GM23248 (cell line): ENCODE measurements around the gene FOXL1. TPM values are rescaled to one million over a fixed set of nuclear protein-coding genes. Genes with fewer than 3 reads are reported as not detected.

Experiments
- DNase-seq: peaks from one replicate; pipeline ENCODE4 v3.0.0-alpha.2; 2015
- H2AFZ ChIP-seq: fragments of 200-600 bp; sonication (generic); 2 replicates; pipeline ENCODE4 v1.6.1; 2016; ENCODE audit warnings: antibody characterized with exemption
- H3F3A ChIP-seq: fragments of 200-600 bp; sonication (generic); 2 replicates; pipeline ENCODE4 v1.6.1; 2016; ENCODE audit warnings: mild to moderate bottlenecking, antibody characterized with exemption, mixed run types; ENCODE audit not compliant: insufficient read depth
- H3K27ac ChIP-seq: fragments of 200-600 bp; sonication (generic); 2 replicates; pipeline ENCODE4 v1.5.1; 2016; ENCODE audit warnings: mild to moderate bottlenecking
- H3K27me3 ChIP-seq: fragments of 200-600 bp; sonication (generic); replicated peaks from 2 replicates; pipeline ENCODE4 v1.6.1; 2016; ENCODE audit warnings: mild to moderate bottlenecking; ENCODE audit not compliant: insufficient read depth
- H3K36me3 ChIP-seq: fragments of 200-600 bp; sonication (generic); 2 replicates; pipeline ENCODE4 v1.6.1; 2016; ENCODE audit warnings: low read depth, mild to moderate bottlenecking
- H3K4me1 ChIP-seq: fragments of 200-600 bp; sonication (generic); 2 replicates; pipeline ENCODE4 v1.6.1; 2016; ENCODE audit warnings: mild to moderate bottlenecking; ENCODE audit not compliant: insufficient read depth
- H3K4me2 ChIP-seq: fragments of 200-600 bp; sonication (generic); one replicate; pipeline ENCODE4 v1.6.1; 2016; ENCODE audit warnings: mild to moderate bottlenecking; ENCODE audit not compliant: unreplicated experiment
- H3K4me3 ChIP-seq: fragments of 200-600 bp; sonication (generic); 2 replicates; pipeline ENCODE4 v1.5.1; 2016; ENCODE audit warnings: mild to moderate bottlenecking
- H3K79me2 ChIP-seq: fragments of 200-600 bp; sonication (generic); 2 replicates; pipeline ENCODE4 v1.6.1; 2016; ENCODE audit warnings: mild to moderate bottlenecking; ENCODE audit not compliant: insufficient read depth
- H3K9ac ChIP-seq: fragments of 200-600 bp; sonication (generic); 2 replicates; pipeline ENCODE4 v1.6.1; 2016; ENCODE audit warnings: mild to moderate bottlenecking
- H3K9me2 ChIP-seq: fragments of 200-600 bp; sonication (generic); 2 replicates; pipeline ENCODE4 v1.6.1; 2016; ENCODE audit warnings: mixed run types, mild to moderate bottlenecking, moderate library complexity; ENCODE audit not compliant: insufficient read depth
- H3K9me3 ChIP-seq: fragments of 200-600 bp; sonication (generic); one replicate; pipeline ENCODE4 v1.6.1; 2017; ENCODE audit warnings: low read depth
- H4K20me1 ChIP-seq: fragments of 200-600 bp; sonication (generic); 2 replicates; pipeline ENCODE4 v1.6.0; 2016; ENCODE audit not compliant: insufficient read depth
- EZH2 ChIP-seq: fragments of 200-600 bp; sonication (generic); IDR thresholded peaks from 2 replicates; pipeline ENCODE4 v1.6.1; 2018; ENCODE audit warnings: antibody characterized with exemption, mild to moderate bottlenecking; ENCODE audit not compliant: insufficient read depth, poor library complexity, severe bottlenecking
- EZH2phosphoT487 ChIP-seq: fragments of 200-600 bp; sonication (generic); IDR thresholded peaks from 2 replicates; pipeline ENCODE4 v1.6.1; 2018; ENCODE audit warnings: antibody characterized with exemption, moderate library complexity, mild to moderate bottlenecking, low read depth; ENCODE audit not compliant: insufficient read depth
- WGBS, 2 experiments: methylation state at CpG; one replicate each; pipeline ENCODE4 v1.1.6; 2015 to 2017; ENCODE audit warnings: low lambda C conversion rate in 2 of 2, low coverage in 1 of 2; ENCODE audit errors: missing lambda C conversion rate in 2 of 2; 5-methylcytosine and 5-hydroxymethylcytosine counted together
- in situ Hi-C: fragments of 300-500 bp; cut with MboI; formaldehyde crosslinking; loops from 2 replicates; pipeline ENCODE4 v1.15.0; 2020
- polyA plus RNA-seq: library from polyadenylated mRNA; unstranded; fragments of >200 nt; fragmentation: Nextera tagmentation; extraction: Ambion mirVana; gene quantifications from 2 replicates; pipeline ENCODE4 v1.2.1, GENCODE V29; 2016
- total RNA-seq: library from RNA; depleted of rRNA; stranded (reverse); fragments of >200 nt; shearing (Covaris generic); gene quantifications from 2 replicates; pipeline ENCODE4 v1.2.3, GENCODE V29; 2014; rRNA removed

FOXL1 gene
- total and polyA plus RNA-seq, 2 experiments from 2014 or later, result 4.9 to 14.5 TPM

DNA sequence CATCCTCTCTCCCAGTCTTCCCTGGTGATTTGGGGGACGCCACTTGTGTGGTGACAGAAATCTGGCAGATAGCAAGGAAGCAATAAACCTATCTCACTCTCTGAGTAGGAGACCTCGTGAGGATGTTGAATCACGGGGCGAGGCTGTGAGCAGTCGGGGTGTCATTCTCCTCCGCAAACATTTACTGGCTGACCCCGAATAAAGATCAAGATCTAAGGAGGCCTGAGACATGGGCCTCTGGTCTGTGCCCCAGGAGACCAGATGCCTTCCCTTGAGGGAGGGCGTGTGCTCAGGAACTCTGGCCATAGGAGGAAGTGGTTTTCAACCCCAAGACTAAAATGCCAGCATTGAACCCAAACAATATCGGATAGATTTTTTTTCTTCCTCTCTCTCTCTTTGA lies 53.1 kb downstream of the FOXL1 start:
- no peak overlapping the region for H2AFZ ChIP-seq
- peaks cover 27% of the 10 kb centered on the region for H3K4me1 ChIP-seq
- H3K4me3 ChIP-seq, result no peak overlapping the region
- in situ Hi-C loops, result no loop called here
- H3K27me3 ChIP-seq, result no peaks in the 10 kb centered on the region
- 31 to 39% methylated on average over 9 of the region's 9 CpGs for WGBS, 2 experiments
- no peak overlapping the region for H3K9ac ChIP-seq
- H3K9me3 ChIP-seq, result no peaks in the 10 kb centered on the region
- H3F3A ChIP-seq, result peaks cover 22% of the 10 kb centered on the region
- no peaks in the 10 kb centered on the region for H3K9me2 ChIP-seq
- no peak overlapping the region for H3K4me2 ChIP-seq
- no peaks in the 10 kb centered on the region for H3K36me3 ChIP-seq
- TF ChIP-seq EZH2 (no peak), EZH2phosphoT487 (no peak)
- peak overlapping the region; percentile 59 for H3K27ac ChIP-seq
- DNase-seq, result peak; percentile 78
- no peaks in the 10 kb centered on the region for H4K20me1 ChIP-seq
- H3K79me2 ChIP-seq, result no peaks in the 10 kb centered on the region

Other genes with a start within 250 kb of the FOXL1 start
- gene FOXF1, start 68.0 kb upstream of the FOXL1 start, total RNA-seq, result 1.5 and 4.0 TPM in 2 replicates
- gene FOXF1, start 68.0 kb upstream of the FOXL1 start, polyA plus RNA-seq, result 4.2 and 4.6 TPM in 2 replicates
- gene MTHFSD, start 23.3 kb upstream of the FOXL1 start, total RNA-seq, result 12.9 and 14.0 TPM in 2 replicates
- 12.4 and 14.0 TPM in 2 replicates for gene MTHFSD, start 23.3 kb upstream of the FOXL1 start, polyA plus RNA-seq
- 0.51 and 1.2 TPM in 2 replicates for gene FOXC2, start 11.7 kb upstream of the FOXL1 start, total RNA-seq
- gene FOXC2, start 11.7 kb upstream of the FOXL1 start, polyA plus RNA-seq, result 2.5 and 3.0 TPM in 2 replicates